A549 (cell line): ENCODE measurements around the gene PLXNA3.

Experiments
- CTCF ChIP-seq: fragments of >200 bp; sonication (Bioruptor Twin); formaldehyde crosslinking; IDR thresholded peaks from 3 replicates; pipeline ENCODE4 v1.5.1; 2016
- ELK1 ChIP-seq: fragments of 150-350 bp; IDR thresholded peaks from 2 replicates; pipeline ENCODE4 v1.6.1; 2014; ENCODE audit warnings: low read depth, mild to moderate bottlenecking, low read length
- EP300 ChIP-seq, 2 experiments: fragments of >200 bp; sonication (Bioruptor Twin); formaldehyde crosslinking; IDR thresholded peaks; 2 replicates in 1 of 2; 3 replicates in 1 of 2; pipeline ENCODE4 v1.6.1; 2016 to 2017
- HOXB5 ChIP-seq: fragments of 250-450 bp; sonication (Bioruptor Pico); IDR thresholded peaks from 2 replicates; pipeline ENCODE4 v1.5.0; 2020; ENCODE audit warnings: mild to moderate bottlenecking, moderate library complexity
- NPAS2 ChIP-seq: fragments of 250-450 bp; sonication (Bioruptor Pico); IDR thresholded peaks from 2 replicates; pipeline ENCODE4 v1.8.0; 2022; ENCODE audit warnings: mild to moderate bottlenecking, moderate library complexity, borderline replicate concordance
- TP53 ChIP-seq: fragments of 250-450 bp; sonication (Bioruptor Pico); IDR thresholded peaks from 2 replicates; pipeline ENCODE4 v1.5.0; 2021; ENCODE audit warnings: mild to moderate bottlenecking, moderate library complexity
- USF2 ChIP-seq: fragments of 450-650 bp; IDR thresholded peaks from 2 replicates; pipeline ENCODE4 v1.6.1; 2014; ENCODE audit warnings: antibody characterized with exemption

- TF ChIP-seq CTCF (no peak), EP300 (IDR thresholded peaks at IDR 0.05) (no peak), ELK1 (no peak), USF2 (no peak), NPAS2 (CRISPR knock-in tag) (no peak), TP53 (no peak), HOXB5 (CRISPR knock-in tag) (no peak)
Observed at GRCh38 chrX:154433605-154434004, 24.5 kb upstream of the PLXNA3 start.
